ENCODE data around the gene ATAD3A.

DNA sequence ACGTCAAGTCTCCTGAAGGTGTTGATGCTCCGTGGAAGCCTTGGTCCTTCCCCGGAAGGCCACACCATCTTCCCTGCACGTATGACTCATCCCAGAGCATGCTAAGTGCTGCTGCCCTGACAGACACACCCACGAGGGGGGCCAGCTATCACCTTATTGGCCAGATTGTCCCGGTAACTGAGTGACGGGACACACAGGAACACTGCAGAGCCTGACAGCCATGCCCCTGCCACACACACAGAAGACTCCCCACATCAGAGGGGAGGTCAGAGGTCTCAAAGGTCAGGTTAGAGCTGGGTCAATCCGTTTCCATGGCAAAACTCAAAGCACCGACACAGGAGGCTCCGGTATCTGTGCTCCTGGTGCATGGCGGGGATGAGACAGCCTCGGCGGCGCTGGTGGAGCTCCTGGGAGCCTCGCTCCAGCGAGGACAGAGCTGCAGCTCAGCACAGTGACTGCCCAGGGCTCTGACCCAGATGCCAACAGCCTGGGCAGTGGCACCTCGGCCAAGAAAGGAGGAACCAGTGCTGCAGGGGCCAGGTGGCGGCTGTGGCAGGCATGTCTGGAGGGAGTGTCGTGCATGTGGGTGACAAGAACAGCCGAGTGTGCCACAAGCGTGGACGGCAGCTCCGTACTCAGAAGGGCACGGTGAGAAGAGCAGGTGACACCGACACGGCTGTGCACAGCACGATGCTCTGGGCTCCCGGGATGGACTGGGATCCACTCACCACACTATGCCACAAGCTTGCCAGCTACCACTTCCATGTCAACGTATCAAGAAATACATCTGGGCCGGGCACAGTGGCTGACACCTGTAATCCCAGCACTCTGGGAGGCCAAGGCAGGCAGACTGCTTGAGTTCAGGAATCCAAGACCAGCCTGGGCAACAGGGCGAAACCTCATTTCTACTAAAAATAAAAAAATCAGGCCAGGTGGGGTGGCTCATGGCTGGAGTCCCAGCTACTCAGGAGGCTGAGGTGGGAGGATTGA lies 43.3 kb downstream of the ATAD3A start:
- TF ChIP-seq, protein P1, sequence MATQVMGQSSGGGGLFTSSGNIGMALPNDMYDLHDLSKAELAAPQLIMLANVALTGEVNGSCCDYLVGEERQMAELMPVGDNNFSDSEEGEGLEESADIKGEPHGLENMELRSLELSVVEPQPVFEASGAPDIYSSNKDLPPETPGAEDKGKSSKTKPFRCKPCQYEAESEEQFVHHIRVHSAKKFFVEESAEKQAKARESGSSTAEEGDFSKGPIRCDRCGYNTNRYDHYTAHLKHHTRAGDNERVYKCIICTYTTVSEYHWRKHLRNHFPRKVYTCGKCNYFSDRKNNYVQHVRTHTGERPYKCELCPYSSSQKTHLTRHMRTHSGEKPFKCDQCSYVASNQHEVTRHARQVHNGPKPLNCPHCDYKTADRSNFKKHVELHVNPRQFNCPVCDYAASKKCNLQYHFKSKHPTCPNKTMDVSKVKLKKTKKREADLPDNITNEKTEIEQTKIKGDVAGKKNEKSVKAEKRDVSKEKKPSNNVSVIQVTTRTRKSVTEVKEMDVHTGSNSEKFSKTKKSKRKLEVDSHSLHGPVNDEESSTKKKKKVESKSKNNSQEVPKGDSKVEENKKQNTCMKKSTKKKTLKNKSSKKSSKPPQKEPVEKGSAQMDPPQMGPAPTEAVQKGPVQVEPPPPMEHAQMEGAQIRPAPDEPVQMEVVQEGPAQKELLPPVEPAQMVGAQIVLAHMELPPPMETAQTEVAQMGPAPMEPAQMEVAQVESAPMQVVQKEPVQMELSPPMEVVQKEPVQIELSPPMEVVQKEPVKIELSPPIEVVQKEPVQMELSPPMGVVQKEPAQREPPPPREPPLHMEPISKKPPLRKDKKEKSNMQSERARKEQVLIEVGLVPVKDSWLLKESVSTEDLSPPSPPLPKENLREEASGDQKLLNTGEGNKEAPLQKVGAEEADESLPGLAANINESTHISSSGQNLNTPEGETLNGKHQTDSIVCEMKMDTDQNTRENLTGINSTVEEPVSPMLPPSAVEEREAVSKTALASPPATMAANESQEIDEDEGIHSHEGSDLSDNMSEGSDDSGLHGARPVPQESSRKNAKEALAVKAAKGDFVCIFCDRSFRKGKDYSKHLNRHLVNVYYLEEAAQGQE (IDR thresholded peaks at IDR 0.05; ENCODE audit: low read depth) = no peak
- TF ChIP-seq EP300 (IDR thresholded peaks at IDR 0.05; ENCODE audit: borderline replicate concordance) = no peak
- no peak for TF ChIP-seq NFIC (IDR thresholded peaks at IDR 0.05)
- TF ChIP-seq, protein P2, sequence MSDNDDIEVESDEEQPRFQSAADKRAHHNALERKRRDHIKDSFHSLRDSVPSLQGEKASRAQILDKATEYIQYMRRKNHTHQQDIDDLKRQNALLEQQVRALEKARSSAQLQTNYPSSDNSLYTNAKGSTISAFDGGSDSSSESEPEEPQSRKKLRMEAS (IDR thresholded peaks at IDR 0.05) = no peak
- TF ChIP-seq TEAD4 (IDR thresholded peaks at IDR 0.05) = no peak
- TF ChIP-seq RAD21 (IDR thresholded peaks at IDR 0.05; ENCODE audit: low read depth) = no peak
- no peak for TF ChIP-seq TAF1 (IDR thresholded peaks at IDR 0.05; ENCODE audit: low read depth)
- TF ChIP-seq CEBPB (IDR thresholded peaks at IDR 0.05) = no peak
- TF ChIP-seq ZBTB7A (IDR thresholded peaks at IDR 0.05; ENCODE audit: low read depth) = no peak
- TF ChIP-seq EGR1 (IDR thresholded peaks at IDR 0.05) = no peak
- TF ChIP-seq TCF12 (IDR thresholded peaks at IDR 0.05; ENCODE audit: low read depth) = no peak
- TF ChIP-seq, protein P3, sequence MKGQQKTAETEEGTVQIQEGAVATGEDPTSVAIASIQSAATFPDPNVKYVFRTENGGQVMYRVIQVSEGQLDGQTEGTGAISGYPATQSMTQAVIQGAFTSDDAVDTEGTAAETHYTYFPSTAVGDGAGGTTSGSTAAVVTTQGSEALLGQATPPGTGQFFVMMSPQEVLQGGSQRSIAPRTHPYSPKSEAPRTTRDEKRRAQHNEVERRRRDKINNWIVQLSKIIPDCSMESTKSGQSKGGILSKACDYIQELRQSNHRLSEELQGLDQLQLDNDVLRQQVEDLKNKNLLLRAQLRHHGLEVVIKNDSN (IDR thresholded peaks at IDR 0.05) = no peak
- no peak for TF ChIP-seq YY1 (IDR thresholded peaks at IDR 0.05; ENCODE audit: low read depth)
